Tongue (tissue), 2 donors: ENCODE data around the gene CMC1. TPM values are rescaled to one million over a fixed set of nuclear protein-coding genes. Genes with fewer than 3 reads are reported as not detected.
A peak's percentile ranks its signal among the peaks of the same experiment; 100 is the strongest.
"Not testable (repeated sequence)": the region's sequence is repeated elsewhere in the genome, so short reads cannot be mapped to it uniquely, and the experiment has no call there.

Source experiments
- DNase-seq: peaks from one replicate; pipeline ENCODE4 v3.0.0-alpha.2; 2015
- total RNA-seq: library from RNA; depleted of rRNA; stranded (reverse); fragments of >200 nt; gene quantifications from one replicate; pipeline ENCODE4 v1.2.3, GENCODE V29; 2014

CMC1 gene
- total RNA-seq, 1 donor from 2014 or later = 7.2 TPM

- DNase-seq = no peak
These were observed 3.1 kb downstream of the CMC1 start for GRCh38 chr3:28244491-28244890.

- no peak for DNase-seq
These were observed 5.9 kb downstream of the CMC1 start for GRCh38 chr3:28247286-28247685.

- DNase-seq = no peak
These were observed 9.6 kb downstream of the CMC1 start for GRCh38 chr3:28250999-28251398.

GRCh38 chr3:28252001-28252431 lies 10.6 kb downstream of the CMC1 start:
- DNase-seq = no peak

GRCh38 chr3:28253040-28253715 lies 11.8 kb downstream of the CMC1 start:
- DNase-seq = no peak

- no peak for DNase-seq
These were observed 20.6 kb downstream of the CMC1 start for GRCh38 chr3:28262001-28262400.

GRCh38 chr3:28265641-28266040 lies 24.2 kb downstream of the CMC1 start:
- no peak for DNase-seq

GRCh38 chr3:28267984-28268849 lies 26.8 kb downstream of the CMC1 start:
- no peak for DNase-seq

GRCh38 chr3:28268989-28269388 lies 27.6 kb downstream of the CMC1 start:
- no peak for DNase-seq

- DNase-seq = not testable (repeated sequence)
These were observed 28.5 kb downstream of the CMC1 start for GRCh38 chr3:28269884-28270283.

- no peak for DNase-seq
These were observed 32.4 kb downstream of the CMC1 start for GRCh38 chr3:28273837-28274236.

GRCh38 chr3:28278918-28279317 lies 37.5 kb downstream of the CMC1 start:
- DNase-seq = no peak

GRCh38 chr3:28279770-28280169 lies 38.4 kb downstream of the CMC1 start:
- DNase-seq = no peak

GRCh38 chr3:28280781-28281180 lies 39.4 kb downstream of the CMC1 start:
- DNase-seq = no peak

- DNase-seq = peak; percentile 54
These were observed 45.2 kb downstream of the CMC1 start for GRCh38 chr3:28286595-28286994.

GRCh38 chr3:28287046-28287445 lies 45.6 kb downstream of the CMC1 start:
- no peak for DNase-seq

- no peak for DNase-seq
These were observed 49.5 kb downstream of the CMC1 start for GRCh38 chr3:28290863-28291300.

- no peak for DNase-seq
These were observed 50.2 kb downstream of the CMC1 start for GRCh38 chr3:28291577-28291976.

GRCh38 chr3:28292622-28293021 lies 51.2 kb downstream of the CMC1 start:
- no peak for DNase-seq

GRCh38 chr3:28294667-28295413 lies 53.4 kb downstream of the CMC1 start:
- DNase-seq = no peak

GRCh38 chr3:28295898-28296490 lies 54.6 kb downstream of the CMC1 start:
- DNase-seq = peak; percentile 8

- DNase-seq = no peak
These were observed 58.3 kb downstream of the CMC1 start for GRCh38 chr3:28299705-28300104.
